Measurements from ENCODE around the gene SORCS2.

Gene SORCS2

GRCh38 chr4:7199771-7200441 is 7.6 kb downstream of the SORCS2 start:
- Histone ChIP-seq H3K79me1 (replicated peaks; ENCODE audit: low read length, poor library complexity, severe bottlenecking) (peaks cover 4% of the 10 kb centered on the region), H2BK15ac (ENCODE audit: low read depth, poor library complexity, severe bottlenecking) (no peak overlapping the region), H4K91ac (ENCODE audit: low read length) (no peak overlapping the region), H3K4me3 (ENCODE audit: insufficient read depth in 1 of 2, low read depth in 1 of 2, low read length in 2 of 2) (no peak overlapping the region), H2AFZ (ENCODE audit: low read depth, low read length) (no peak overlapping the region), H3K14ac (ENCODE audit: low read length in 2 of 2) (no peak overlapping the region), H3K27me3 (ENCODE audit: control insufficient read depth in 1 of 2, insufficient read depth in 1 of 2, low read length in 2 of 2) (peaks cover 11 to 20% of the 10 kb centered on the region in 2 experiments), H3K4me2 (ENCODE audit: low read length, poor library complexity, severe bottlenecking) (no peak overlapping the region), H3K4me1 (ENCODE audit: control insufficient read depth, insufficient read depth, low read depth, low read length) (peaks cover 18% of the 10 kb centered on the region), H3K23ac (ENCODE audit: low read length in 2 of 2) (no peak overlapping the region), H3K9me3 (ENCODE audit: control insufficient read depth, low read length) (no peaks in the 10 kb centered on the region), H2BK5ac (ENCODE audit: low read depth, low read length, poor library complexity, severe bottlenecking) (no peak overlapping the region), H3K27ac (ENCODE audit: low read length, poor library complexity, severe bottlenecking) (no peak overlapping the region), H3K4ac (ENCODE audit: low read depth in 1 of 2, low read length in 2 of 2) (no peak overlapping the region), H3K36me3 (ENCODE audit: control insufficient read depth in 1 of 2, insufficient read depth in 2 of 2, low read depth in 1 of 2, low read length in 2 of 2) (no peaks in the 10 kb centered on the region), H3K18ac (ENCODE audit: low read depth in 1 of 2, low read length in 2 of 2) (no peak overlapping the region), H2BK120ac (ENCODE audit: low read depth, low read length) (no peak overlapping the region), H4K8ac (ENCODE audit: low read length) (no peak overlapping the region), H2AK5ac (ENCODE audit: low read length, severe bottlenecking) (no peak overlapping the region), H2BK12ac (ENCODE audit: low read length in 2 of 2) (no peak overlapping the region), H3K9ac (ENCODE audit: low read length) (no peak overlapping the region)
- no peak for DNase-seq
- 87% methylated on average over 16 of the region's 16 CpGs for WGBS

- WGBS = 96% methylated on average over 12 of the region's 12 CpGs
- no peak overlapping the region for H2AFZ ChIP-seq (ENCODE audit: low read depth, low read length)
- H3K23ac ChIP-seq (ENCODE audit: low read length in 2 of 2) = no peak overlapping the region
- H2AK5ac ChIP-seq (ENCODE audit: low read length, severe bottlenecking) = no peak overlapping the region
- H3K9me3 ChIP-seq (ENCODE audit: control insufficient read depth, low read length) = no peaks in the 10 kb centered on the region
- no peak overlapping the region for H4K8ac ChIP-seq (ENCODE audit: low read length)
- no peak overlapping the region for H3K14ac ChIP-seq (ENCODE audit: low read length in 2 of 2)
- H3K36me3 ChIP-seq (ENCODE audit: control insufficient read depth in 1 of 2, insufficient read depth in 2 of 2, low read depth in 1 of 2, low read length in 2 of 2) = no peaks in the 10 kb centered on the region
- H3K4me3 ChIP-seq (ENCODE audit: insufficient read depth in 1 of 2, low read depth in 1 of 2, low read length in 2 of 2) = no peak overlapping the region
- H3K9ac ChIP-seq (ENCODE audit: low read length) = no peak overlapping the region
- H4K91ac ChIP-seq (ENCODE audit: low read length) = no peak overlapping the region
- H2BK120ac ChIP-seq (ENCODE audit: low read depth, low read length) = no peak overlapping the region
- peaks cover 4% of the 10 kb centered on the region for H3K79me1 ChIP-seq (replicated peaks; ENCODE audit: low read length, poor library complexity, severe bottlenecking)
- H3K4ac ChIP-seq (ENCODE audit: low read depth in 1 of 2, low read length in 2 of 2) = no peak overlapping the region
- no peak overlapping the region for H3K4me2 ChIP-seq (ENCODE audit: low read length, poor library complexity, severe bottlenecking)
- no peak overlapping the region for H2BK12ac ChIP-seq (ENCODE audit: low read length in 2 of 2)
- no peak overlapping the region for H3K18ac ChIP-seq (ENCODE audit: low read depth in 1 of 2, low read length in 2 of 2)
- H2BK5ac ChIP-seq (ENCODE audit: low read depth, low read length, poor library complexity, severe bottlenecking) = no peak overlapping the region
- no peak for DNase-seq
- peaks cover 10 to 16% of the 10 kb centered on the region in 2 experiments for H3K27me3 ChIP-seq (ENCODE audit: control insufficient read depth in 1 of 2, insufficient read depth in 1 of 2, low read length in 2 of 2)
- no peak overlapping the region for H3K27ac ChIP-seq (ENCODE audit: low read length, poor library complexity, severe bottlenecking)
- no peak overlapping the region for H2BK15ac ChIP-seq (ENCODE audit: low read depth, poor library complexity, severe bottlenecking)
- H3K4me1 ChIP-seq (ENCODE audit: control insufficient read depth, insufficient read depth, low read depth, low read length) = peaks cover 16% of the 10 kb centered on the region
These were observed 8.5 kb downstream of the SORCS2 start for GRCh38 chr4:7200801-7201200.

GRCh38 chr4:7201420-7202305 is 9.3 kb downstream of the SORCS2 start:
- no peak overlapping the region for H3K4ac ChIP-seq (ENCODE audit: low read depth in 1 of 2, low read length in 2 of 2)
- H2AFZ ChIP-seq (ENCODE audit: low read depth, low read length) = no peak overlapping the region
- H2BK12ac ChIP-seq (ENCODE audit: low read length in 2 of 2) = no peak overlapping the region
- peaks cover 4% of the 10 kb centered on the region for H3K79me1 ChIP-seq (replicated peaks; ENCODE audit: low read length, poor library complexity, severe bottlenecking)
- H2BK5ac ChIP-seq (ENCODE audit: low read depth, low read length, poor library complexity, severe bottlenecking) = no peak overlapping the region
- H3K27me3 ChIP-seq (ENCODE audit: control insufficient read depth in 1 of 2, insufficient read depth in 1 of 2, low read length in 2 of 2) = peaks cover 10 to 11% of the 10 kb centered on the region in 2 experiments
- no peak overlapping the region for H3K4me2 ChIP-seq (ENCODE audit: low read length, poor library complexity, severe bottlenecking)
- no peak overlapping the region for H4K91ac ChIP-seq (ENCODE audit: low read length)
- H2AK5ac ChIP-seq (ENCODE audit: low read length, severe bottlenecking) = no peak overlapping the region
- H3K27ac ChIP-seq (ENCODE audit: low read length, poor library complexity, severe bottlenecking) = no peak overlapping the region
- no peak overlapping the region for H3K23ac ChIP-seq (ENCODE audit: low read length in 2 of 2)
- no peaks in the 10 kb centered on the region for H3K36me3 ChIP-seq (ENCODE audit: control insufficient read depth in 1 of 2, insufficient read depth in 2 of 2, low read depth in 1 of 2, low read length in 2 of 2)
- H3K9me3 ChIP-seq (ENCODE audit: control insufficient read depth, low read length) = no peaks in the 10 kb centered on the region
- peak overlapping the region in 1 of 2 experiments; percentile 72 for H3K14ac ChIP-seq (ENCODE audit: low read length in 2 of 2)
- no peak overlapping the region for H2BK120ac ChIP-seq (ENCODE audit: low read depth, low read length)
- H4K8ac ChIP-seq (ENCODE audit: low read length) = no peak overlapping the region
- H3K18ac ChIP-seq (ENCODE audit: low read depth in 1 of 2, low read length in 2 of 2) = no peak overlapping the region
- no peak overlapping the region for H3K4me3 ChIP-seq (ENCODE audit: insufficient read depth in 1 of 2, low read depth in 1 of 2, low read length in 2 of 2)
- H3K9ac ChIP-seq (ENCODE audit: low read length) = no peak overlapping the region
- peak; percentile 24 for DNase-seq
- no peak overlapping the region for H2BK15ac ChIP-seq (ENCODE audit: low read depth, poor library complexity, severe bottlenecking)
- 79% methylated on average over 24 of the region's 29 CpGs for WGBS
- peaks cover 23% of the 10 kb centered on the region for H3K4me1 ChIP-seq (ENCODE audit: control insufficient read depth, insufficient read depth, low read depth, low read length)

DNA sequence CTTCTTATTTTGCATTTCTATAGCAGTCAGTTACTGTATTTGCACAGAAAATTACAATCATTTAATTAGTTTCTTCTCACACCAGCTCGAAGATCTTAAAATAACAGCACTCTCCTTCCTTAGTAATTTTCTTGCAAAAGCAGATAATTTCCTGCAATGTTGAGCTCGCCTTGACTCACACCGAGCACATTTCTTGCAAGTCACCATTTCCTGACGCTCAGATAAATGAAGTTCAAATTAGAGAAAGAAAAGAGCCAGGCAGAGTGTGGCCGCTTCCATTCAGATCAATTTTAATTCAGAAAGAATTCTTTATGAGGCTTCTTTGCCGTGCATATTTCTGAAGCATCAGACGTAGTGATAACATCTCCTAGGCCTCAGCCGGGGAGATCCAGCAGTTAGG is 10.1 kb downstream of the SORCS2 start:
- Histone ChIP-seq H3K4me2 (ENCODE audit: low read length, poor library complexity, severe bottlenecking) (no peak overlapping the region), H3K4me1 (ENCODE audit: control insufficient read depth, insufficient read depth, low read depth, low read length) (peaks cover 30% of the 10 kb centered on the region), H2BK12ac (ENCODE audit: low read length in 2 of 2) (no peak overlapping the region), H3K79me1 (replicated peaks; ENCODE audit: low read length, poor library complexity, severe bottlenecking) (peaks cover 4% of the 10 kb centered on the region), H3K4ac (ENCODE audit: low read depth in 1 of 2, low read length in 2 of 2) (no peak overlapping the region), H3K36me3 (ENCODE audit: control insufficient read depth in 1 of 2, insufficient read depth in 2 of 2, low read depth in 1 of 2, low read length in 2 of 2) (no peaks in the 10 kb centered on the region), H3K9ac (ENCODE audit: low read length) (no peak overlapping the region), H3K9me3 (ENCODE audit: control insufficient read depth, low read length) (no peaks in the 10 kb centered on the region), H3K23ac (ENCODE audit: low read length in 2 of 2) (no peak overlapping the region), H3K4me3 (ENCODE audit: insufficient read depth in 1 of 2, low read depth in 1 of 2, low read length in 2 of 2) (no peak overlapping the region), H3K27me3 (ENCODE audit: control insufficient read depth in 1 of 2, insufficient read depth in 1 of 2, low read length in 2 of 2) (peaks cover 3 to 5% of the 10 kb centered on the region in 2 experiments), H2BK120ac (ENCODE audit: low read depth, low read length) (no peak overlapping the region), H3K18ac (ENCODE audit: low read depth in 1 of 2, low read length in 2 of 2) (no peak overlapping the region), H2BK5ac (ENCODE audit: low read depth, low read length, poor library complexity, severe bottlenecking) (no peak overlapping the region), H3K14ac (ENCODE audit: low read length in 2 of 2) (no peak overlapping the region), H2BK15ac (ENCODE audit: low read depth, poor library complexity, severe bottlenecking) (no peak overlapping the region), H4K8ac (ENCODE audit: low read length) (no peak overlapping the region), H2AK5ac (ENCODE audit: low read length, severe bottlenecking) (no peak overlapping the region), H4K91ac (ENCODE audit: low read length) (no peak overlapping the region), H2AFZ (ENCODE audit: low read depth, low read length) (no peak overlapping the region), H3K27ac (ENCODE audit: low read length, poor library complexity, severe bottlenecking) (no peak overlapping the region)
- DNase-seq = no peak
- whole genome bisulfite sequencing = 60% methylated on average over 8 of the region's 8 CpGs

Data from mesenchymal stem cell (in vitro differentiated cells and primary cell).